Activated CD8-positive, alpha-beta memory T cell treated with anti-CD3 and anti-CD28 coated beads for 48 hours (primary cell): ENCODE data around the gene ZBTB48.
A peak's percentile ranks its signal among the peaks of the same experiment; 100 is the strongest.
"Not testable (repeated sequence)": the region's sequence is repeated elsewhere in the genome, so short reads cannot be mapped to it uniquely, and the experiment has no call there.

ENCODE experiments used
- DNase-seq, 3 experiments: peaks; one replicate each; pipeline ENCODE4 v3.0.0-alpha.2; 2020; ENCODE audit warnings: low read depth in 2 of 3, low spot score in 2 of 3

ZBTB48 gene

DNA sequence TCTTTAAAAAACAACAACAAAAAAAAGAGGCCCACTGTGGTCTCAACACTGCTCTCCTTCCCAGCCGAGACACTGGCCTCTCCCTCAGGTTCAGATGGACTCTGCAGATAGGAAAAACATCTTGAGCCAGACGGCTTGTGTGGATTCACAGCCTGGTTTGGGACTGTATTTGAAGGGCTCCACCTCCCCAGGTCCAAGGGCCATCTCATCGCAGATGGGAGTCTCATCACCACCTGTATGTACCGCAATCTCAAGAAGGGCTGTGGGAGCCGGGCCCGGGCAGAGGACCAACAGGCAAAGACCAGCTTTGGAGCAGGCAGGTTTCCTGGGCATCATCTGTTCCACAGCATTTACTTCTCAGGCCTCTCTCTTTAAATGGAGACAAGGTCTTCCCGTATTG lies 10.3 kb downstream of the ZBTB48 start:
- no peak for DNase-seq

- DNase-seq, result no peak
Observed at GRCh38 chr1:6591222-6591621, 11.4 kb downstream of the ZBTB48 start.

DNA sequence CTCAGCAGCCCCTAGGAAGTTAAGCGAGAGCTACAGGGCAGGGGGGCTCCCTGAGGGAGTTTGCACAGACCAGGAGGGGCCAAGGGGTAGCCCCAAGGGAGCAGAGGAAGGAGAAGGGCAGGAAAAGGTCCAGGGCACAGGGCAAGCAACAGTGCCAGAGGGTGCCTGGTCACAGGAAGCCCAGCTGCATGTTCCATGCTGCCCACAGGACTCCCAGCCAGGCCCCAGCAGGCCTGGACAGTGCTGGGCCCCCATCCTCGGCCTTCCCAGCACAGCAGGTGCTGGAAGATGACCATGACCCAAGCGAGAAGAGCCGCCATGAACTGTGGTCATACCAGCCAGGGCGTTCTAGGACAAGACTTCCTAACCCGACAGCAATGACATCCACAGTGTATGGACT lies 11.8 kb downstream of the ZBTB48 start:
- DNase-seq, result no peak

- no peak for DNase-seq
Observed at GRCh38 chr1:6592441-6592840, 12.6 kb downstream of the ZBTB48 start.

- DNase-seq, result no peak
Observed at GRCh38 chr1:6592865-6593593, 13.2 kb downstream of the ZBTB48 start.

DNA sequence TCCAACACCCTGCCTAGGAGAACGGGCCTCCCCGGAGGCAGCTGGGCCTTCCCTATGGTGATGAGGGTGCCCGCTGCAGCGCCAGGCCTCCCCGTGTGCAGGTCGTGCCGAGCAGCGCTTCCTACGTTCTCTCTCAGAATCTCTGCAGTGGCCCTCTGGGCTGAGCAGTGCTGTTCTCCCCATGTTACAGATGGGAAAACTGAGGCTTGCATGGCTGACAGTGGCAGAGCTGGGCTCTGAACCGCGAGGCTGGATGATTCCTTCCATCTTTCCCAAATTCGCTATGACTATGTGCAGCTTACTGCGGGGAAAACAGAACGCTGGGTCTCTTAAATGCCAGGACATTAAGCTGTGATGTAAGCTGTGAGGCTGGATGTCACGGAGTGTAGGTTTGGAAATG lies 14.0 kb downstream of the ZBTB48 start:
- DNase-seq, result no peak

DNA sequence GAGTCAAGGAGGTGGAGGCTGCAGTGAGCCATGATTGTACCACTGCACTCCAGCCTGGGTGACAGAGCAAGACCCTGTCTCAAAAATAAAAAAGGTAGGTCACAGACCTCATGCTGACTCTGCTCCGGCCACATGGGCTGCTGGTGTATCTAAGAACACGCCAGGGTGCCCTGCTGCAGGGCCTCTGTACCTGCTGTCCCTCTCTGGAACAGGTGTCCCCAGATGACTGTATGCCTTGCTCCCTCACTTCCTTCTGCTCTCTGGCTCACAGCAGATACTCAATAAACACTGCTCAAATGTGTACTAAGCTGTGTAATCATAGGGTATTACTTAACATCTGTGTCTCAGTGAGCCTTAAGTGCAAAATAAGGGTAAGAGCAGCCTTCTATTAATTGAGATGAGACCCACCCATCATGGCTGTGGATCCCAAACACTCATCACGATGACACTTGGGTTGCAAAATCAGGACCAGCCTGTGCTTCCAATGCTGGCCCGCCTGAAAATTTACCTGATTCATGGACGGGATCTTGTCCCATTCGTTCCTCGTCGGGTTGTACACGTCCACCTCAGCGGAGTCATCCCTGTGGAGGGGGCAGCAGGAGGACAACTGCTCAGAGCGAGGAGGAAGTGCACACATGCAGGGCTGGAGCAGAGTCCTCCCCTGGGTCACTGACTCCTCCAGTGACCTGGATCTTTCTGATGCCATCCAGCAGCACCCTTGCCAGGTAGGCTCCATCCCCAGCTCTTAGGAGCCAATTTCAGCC lies 15.4 kb downstream of the ZBTB48 start:
- no peak for DNase-seq

- no peak for DNase-seq
Observed at GRCh38 chr1:6596351-6596750, 16.6 kb downstream of the ZBTB48 start.

DNA sequence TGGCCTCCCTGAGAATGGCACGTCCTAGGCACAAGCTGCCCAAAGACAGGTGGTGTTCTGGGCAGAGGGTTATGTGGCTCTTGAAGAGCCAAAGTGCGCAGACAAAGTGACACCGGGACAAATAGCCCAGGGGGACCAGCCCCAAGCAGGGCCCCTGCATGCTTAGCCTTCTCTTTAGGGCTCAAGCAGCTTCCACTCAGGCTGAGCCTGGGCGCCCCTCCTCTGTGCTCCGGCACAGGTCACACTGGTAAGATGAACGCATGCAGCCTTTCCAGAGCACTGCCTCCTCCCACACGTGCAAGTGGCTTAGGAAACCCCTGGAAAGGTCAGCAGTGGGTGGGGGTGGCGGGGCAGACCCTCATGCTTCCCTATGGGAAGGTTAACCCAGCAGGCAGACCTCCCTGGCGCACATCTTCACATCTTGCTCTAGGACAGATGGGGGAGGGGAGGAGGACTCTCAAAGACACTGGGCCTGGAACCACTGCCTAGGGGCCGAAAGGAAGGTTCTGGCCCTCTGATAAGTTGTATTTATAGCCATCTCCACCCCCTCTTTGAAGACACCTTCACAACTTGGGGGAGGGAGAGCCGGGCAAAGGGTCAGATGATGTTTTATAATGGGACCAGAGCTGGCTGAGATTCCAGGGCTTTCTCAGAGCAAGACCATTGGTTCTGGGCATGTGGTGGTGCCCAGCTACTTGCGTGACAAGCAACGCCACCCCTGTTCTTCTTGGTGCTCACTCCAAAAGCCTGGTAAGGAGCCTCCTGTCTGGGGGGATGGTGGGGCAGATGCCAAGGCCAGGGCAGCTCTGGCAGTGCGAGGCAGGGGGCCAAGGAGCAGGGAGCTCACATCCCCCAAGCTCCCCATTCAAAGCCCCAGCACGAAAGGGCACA lies 17.3 kb downstream of the ZBTB48 start:
- no peak for DNase-seq

DNA sequence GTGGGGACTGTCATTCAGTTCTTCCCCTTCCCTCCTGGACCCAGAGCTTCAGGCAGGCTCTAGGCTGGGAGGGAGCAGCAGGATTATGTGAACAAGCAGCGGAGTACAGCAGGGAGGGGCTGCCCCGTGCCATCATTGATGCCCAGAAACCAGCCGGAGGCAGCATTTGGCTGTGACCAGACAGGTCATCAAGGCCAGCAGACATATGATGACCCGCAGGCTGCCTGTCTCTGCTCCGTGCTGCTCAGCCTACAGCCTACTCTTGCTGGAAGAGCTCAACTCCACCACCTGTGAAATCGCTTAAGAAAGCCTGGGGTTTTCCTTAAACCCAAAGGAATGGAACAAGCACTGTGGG lies 18.0 kb downstream of the ZBTB48 start:
- DNase-seq, result no peak

DNA sequence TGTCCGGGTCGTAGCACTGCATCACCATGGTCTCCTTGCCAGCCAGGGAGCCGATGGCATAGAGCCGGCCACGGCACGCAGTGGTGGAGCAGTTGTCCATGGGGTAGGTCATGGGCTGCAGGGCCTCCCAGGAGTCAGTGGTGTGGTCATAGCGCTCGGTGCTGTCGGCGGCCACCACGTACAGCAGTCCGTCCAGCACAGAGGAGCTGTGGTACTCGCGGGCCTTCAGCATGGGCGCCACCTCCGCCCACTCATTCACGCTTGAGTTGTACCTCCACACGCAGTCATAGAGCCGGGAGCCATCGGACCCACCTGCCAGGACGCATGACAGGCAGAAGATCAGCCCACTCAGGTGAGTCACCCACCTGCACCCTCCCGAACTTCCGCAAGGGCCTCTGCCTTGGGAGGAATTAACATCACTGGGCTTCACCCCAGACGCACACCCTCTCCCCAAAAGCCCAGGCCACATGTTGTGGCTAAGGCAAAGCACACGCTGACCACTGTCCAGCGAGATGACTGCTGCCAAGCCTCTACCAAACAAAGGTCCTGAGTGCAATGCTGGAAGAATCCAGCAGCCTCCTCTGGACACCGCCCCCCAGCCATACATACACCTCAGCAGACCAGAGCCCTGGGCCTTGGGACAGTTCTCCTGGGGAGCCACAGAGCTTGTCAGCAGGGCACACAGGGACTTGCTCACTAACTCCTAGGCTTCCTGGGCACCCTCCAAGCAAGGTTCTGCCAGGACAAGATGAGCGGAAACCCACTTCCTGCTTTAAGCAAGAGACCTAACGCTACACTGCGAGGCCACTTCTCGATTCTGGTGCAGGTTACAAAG lies 19.6 kb downstream of the ZBTB48 start:
- no peak for DNase-seq

DNA sequence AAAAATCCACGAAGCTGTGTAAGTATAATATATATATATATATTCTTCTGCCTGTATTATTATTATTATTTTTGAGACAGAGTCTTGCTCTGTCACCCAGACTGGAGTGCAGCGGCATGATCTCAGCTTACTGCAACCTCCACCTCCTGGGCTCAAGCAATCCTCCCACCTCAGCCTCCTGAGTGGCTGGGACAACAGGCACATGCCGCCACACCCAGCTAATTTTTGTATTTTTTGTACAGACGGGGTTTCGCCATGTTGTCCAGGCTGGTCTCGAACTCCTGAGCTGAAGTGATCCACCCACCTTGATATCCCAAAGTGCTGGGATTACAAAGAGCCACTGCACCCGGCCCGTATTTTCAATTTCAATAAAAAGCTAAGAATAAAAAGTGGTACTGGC lies 20.2 kb downstream of the ZBTB48 start:
- not testable (repeated sequence) for DNase-seq

- no peak for DNase-seq
Observed at GRCh38 chr1:6600410-6601048, 20.7 kb downstream of the ZBTB48 start.

GRCh38 chr1:6601049-6601922 lies 21.5 kb downstream of the ZBTB48 start:
- DNase-seq, result peak in 2 of 3 experiments; percentile 40 to 63

DNA sequence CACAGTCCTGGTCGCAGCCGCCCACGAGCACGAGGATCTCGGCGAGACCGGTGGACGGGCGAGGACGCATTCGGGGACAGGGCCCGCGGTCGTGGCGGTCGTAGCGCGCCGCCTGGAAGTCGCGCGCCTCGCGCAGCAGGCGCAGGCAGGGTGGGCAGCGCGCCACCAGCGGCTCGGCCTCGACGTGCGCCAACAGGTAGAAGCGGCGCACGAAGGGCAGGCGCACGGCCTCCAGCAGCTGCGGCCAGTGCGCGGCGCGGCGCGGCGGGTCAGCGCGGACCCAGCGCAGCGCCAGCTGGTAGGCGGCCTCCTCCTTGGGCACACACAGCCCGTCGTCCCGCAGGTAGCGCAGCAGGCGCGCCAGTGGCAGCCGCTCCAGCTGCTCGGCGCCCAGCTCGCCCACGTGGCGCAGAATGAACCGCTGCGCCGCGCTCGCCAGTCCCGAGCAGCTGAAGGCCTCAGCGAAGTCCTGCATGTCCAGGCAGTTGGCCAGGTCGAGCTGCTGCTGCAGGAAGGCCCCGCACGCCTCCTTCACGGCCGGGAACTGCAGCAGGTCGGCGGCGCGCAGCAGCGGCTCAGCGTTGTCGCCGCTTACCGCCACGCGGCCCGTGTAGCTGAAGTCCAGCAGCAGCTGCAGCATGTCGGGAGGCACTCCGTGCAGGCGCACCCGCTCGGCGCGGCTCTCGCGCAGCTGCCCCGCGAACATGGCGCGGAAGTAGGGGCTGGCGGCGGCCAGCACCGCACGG lies 22.3 kb downstream of the ZBTB48 start:
- DNase-seq, result no peak

DNA sequence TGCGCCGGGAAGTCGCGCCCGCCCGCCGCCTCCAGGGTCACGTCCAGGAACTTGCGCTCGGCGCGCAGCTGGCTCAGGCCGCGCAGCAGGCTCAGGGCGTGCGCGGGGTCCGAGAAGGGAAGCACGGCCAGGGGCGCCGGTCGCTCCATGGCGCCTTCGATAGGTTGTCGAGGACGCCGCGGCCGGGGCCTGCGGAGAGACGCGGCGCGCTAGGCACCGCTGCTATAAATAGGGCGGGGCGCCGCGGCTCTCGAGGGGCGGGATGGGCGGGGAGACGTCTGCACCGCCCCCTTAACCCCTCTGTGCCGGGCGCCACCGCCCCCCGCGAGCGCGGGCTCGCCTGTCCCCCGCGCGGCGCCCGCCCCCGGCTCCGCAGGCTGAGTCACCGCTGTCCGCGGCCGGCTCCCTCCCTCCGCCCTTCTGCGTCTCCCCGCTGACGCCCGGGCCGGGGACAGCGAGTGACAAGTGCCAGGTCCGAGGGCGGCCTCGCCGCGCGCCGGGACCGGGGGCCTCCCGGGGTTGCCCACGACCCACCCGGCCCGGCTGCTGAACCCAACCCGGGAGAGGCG lies 23.0 kb downstream of the ZBTB48 start, which contains the start of gene KLHL21:
TSS of gene KLHL21 (minus strand) at position 201 of the 569 bp plus-strand sequence. CDS start at position 149, 52 bp downstream.
- peak; percentile 66 to 87 (median 81) for DNase-seq

- peak in 1 of 3 experiments; percentile 44 for DNase-seq
Observed at GRCh38 chr1:6603238-6603914, 23.6 kb downstream of the ZBTB48 start.
